HepG2 (cell line): ENCODE results near the gene PROSER1. TPM values are rescaled to one million over a fixed set of nuclear protein-coding genes. Genes with fewer than 3 reads are reported as not detected.

Experiments used
- ATAC-seq: fragments of 200-7000 bp; cut with Tn5 transposase; 3 replicates; pipeline ENCODE4 v1.9.1; 2020; ENCODE audit warnings: mild to moderate bottlenecking, moderate library complexity
- BruUV-seq: library from RNA; stranded (reverse); fragments of 400-500 nt; replicated peaks from 2 replicates; lab custom pipeline; 2021; lab: Mats Ljungman, UMichigan
- CTCF ChIA-PET: fragments of 300-600 bp; formaldehyde crosslinking; extraction: SDS; loops from one replicate; lab custom pipeline; 2021; ENCODE audit warnings: low total read pairs, inconsistent platforms, low intra/inter-chr PET ratio; lab: Yijun Ruan, JAX
- POLR2A ChIA-PET: fragments of 350-600 bp; sonication (Branson Sonifier 250); formaldehyde crosslinking; loops from one replicate; lab custom pipeline; 2020; ENCODE audit warnings: antibody characterized with exemption, inconsistent platforms; lab: Yijun Ruan, JAX
- DNase-seq: peaks from one replicate; pipeline ENCODE4 v3.0.0-alpha.2; 2015; ENCODE audit warnings: low spot score
- FAIRE-seq: peaks from 3 replicates; lab custom pipeline; 2011; peaks lifted over from hg19 to GRCh38; lab: Jason Lieb, UNC
- H2AFZ ChIP-seq: one replicate; pipeline ENCODE4 v1.6.1; 2011; ENCODE audit warnings: low read length, inconsistent platforms
- H3K27ac ChIP-seq: fragments of 300-600 bp; 3 replicates; pipeline ENCODE4 v1.8.0; 2011; ENCODE audit warnings: mixed run types, mild to moderate bottlenecking, mixed read lengths, low read length, inconsistent platforms; ENCODE audit not compliant: insufficient read depth; ENCODE audit errors: extremely low read length
- H3K27me3 ChIP-seq, 2 experiments: fragments of 200-600 bp in 1 of 2; 2 replicates in 1 of 2; 3 replicates in 1 of 2; pipeline versions ENCODE4 v1.6.0 to v1.8.0; 2011; ENCODE audit warnings: low read length in 2 of 2, mild to moderate bottlenecking in 2 of 2, moderate library complexity in 2 of 2, inconsistent platforms in 1 of 2; ENCODE audit not compliant: insufficient read depth in 2 of 2, control insufficient read depth in 1 of 2
- H3K36me3 ChIP-seq, 2 experiments: fragments of 200-600 bp in 1 of 2; replicated peaks in 1 of 2; 2 replicates in 1 of 2; 3 replicates in 1 of 2; pipeline versions ENCODE4 v1.5.1 to v1.8.0; 2011; ENCODE audit warnings: low read length in 2 of 2, inconsistent platforms in 1 of 2; ENCODE audit not compliant: insufficient read depth in 2 of 2, control insufficient read depth in 1 of 2
- H3K4me1 ChIP-seq: 2 replicates; pipeline ENCODE4 v1.5.1; 2012; ENCODE audit warnings: low read length, inconsistent platforms; ENCODE audit not compliant: insufficient read depth
- H3K4me2 ChIP-seq: 2 replicates; pipeline ENCODE4 v1.6.0; 2011; ENCODE audit warnings: low read depth, low read length, inconsistent platforms
- H3K4me3 ChIP-seq, 3 experiments: fragments of 200-600 bp in 1 of 3; sonication (generic), shearing (Covaris generic) in 1 of 3; replicated peaks in 1 of 3; 2 replicates each; pipeline ENCODE4 v1.5.1; 2011 to 2016; ENCODE audit warnings: low read length in 3 of 3, inconsistent platforms in 2 of 3, low read depth in 2 of 3, mild to moderate bottlenecking in 2 of 3, control low read depth in 1 of 3, mixed read lengths in 1 of 3; ENCODE audit not compliant: insufficient read depth in 1 of 3
- H3K79me2 ChIP-seq: one replicate; pipeline ENCODE4 v1.6.1; 2011; ENCODE audit warnings: low read length, inconsistent platforms; ENCODE audit not compliant: insufficient read depth
- H3K9ac ChIP-seq: 2 replicates; pipeline ENCODE4 v1.6.0; 2011; ENCODE audit warnings: mild to moderate bottlenecking, low read depth, low read length, inconsistent platforms; ENCODE audit not compliant: insufficient read depth
- H3K9me3 ChIP-seq: 2 replicates; pipeline ENCODE4 v1.5.1; 2012; ENCODE audit warnings: mild to moderate bottlenecking, low read length
- H4K20me1 ChIP-seq: 2 replicates; pipeline ENCODE4 v1.6.0; 2011; ENCODE audit warnings: inconsistent platforms, mild to moderate bottlenecking, low read length, moderate library complexity; ENCODE audit not compliant: insufficient read depth
- ASH2L ChIP-seq: fragments of 300-600, 200-600 bp; sonication (generic); IDR thresholded peaks from 2 replicates; pipeline ENCODE4 v1.7.0; 2017; ENCODE audit warnings: low read depth, mild to moderate bottlenecking, moderate library complexity, mixed read lengths, low read length; ENCODE audit not compliant: insufficient read length
- NFIB ChIP-seq: sonication (generic); formaldehyde crosslinking; IDR thresholded peaks from 2 replicates; pipeline ENCODE4 v1.9.0; 2021; ENCODE audit warnings: missing genetic modification reagents, mild to moderate bottlenecking, borderline replicate concordance
- PTBP1 ChIP-seq: fragments of 200-400 bp; formaldehyde crosslinking; IDR thresholded peaks from 2 replicates; pipeline ENCODE4 v1.6.1; 2018; ENCODE audit warnings: low read length, low read depth; ENCODE audit not compliant: poor library complexity, severe bottlenecking
- U2AF2 ChIP-seq: fragments of 200-400 bp; formaldehyde crosslinking; IDR thresholded peaks from 2 replicates; pipeline ENCODE4 v1.6.1; 2017; ENCODE audit warnings: low read depth, mild to moderate bottlenecking, low read length
- ZNF562 ChIP-seq: sonication (generic); formaldehyde crosslinking; IDR thresholded peaks from 2 replicates; pipeline ENCODE4 v1.8.0; 2022; ENCODE audit warnings: missing genetic modification reagents, borderline replicate concordance
- WGBS: methylation state at CpG from one replicate; pipeline ENCODE4 v1.1.6; 2017; ENCODE audit warnings: low lambda C conversion rate; 5-methylcytosine and 5-hydroxymethylcytosine counted together
- in situ Hi-C: cut with HindIII; loops from 2 replicates; pipeline ENCODE4 v1.10.0; 2017; ENCODE audit warnings: low pct_unique_long_range_greater_than_20kb; ENCODE audit not compliant: extremely low pct_ligation_motif_present
- intact Hi-C: fragments of 100-400 bp; cut with micrococcal nuclease; formaldehyde crosslinking; loops from one replicate; pipeline ENCODE4 v1.10.0; 2022; ENCODE audit not compliant: unreplicated experiment
- polyA plus RNA-seq, 8 experiments: library from polyadenylated mRNA; depleted of rRNA in 3 of 8; stranded (reverse) in 7 of 8; unstranded in 1 of 8; fragments of >200 nt; fragmentation: Illumina TruSeq in 4 of 8; extraction: Trizol in 4 of 8; gene quantifications; 2 replicates each; pipeline versions ENCODE4 v1.2.1 to v1.2.3, GENCODE V29; 2011 to 2016; ENCODE audit warnings: low read depth in 4 of 8, missing spikeins in 1 of 8, mixed read lengths in 1 of 8; ENCODE audit not compliant: insufficient read depth in 1 of 8
- total RNA-seq, 5 experiments: library from RNA; depleted of rRNA; stranded (reverse); fragments of >200 nt; fragmentation: Illumina TruSeq; extraction: Trizol; gene quantifications; 2 replicates each; pipeline ENCODE4 v1.2.3, GENCODE V29; 2016; ENCODE audit warnings: low read depth in 1 of 5
- TF ChIP-seq, protein P1 (sequence below): sonication (generic); formaldehyde crosslinking; IDR thresholded peaks from 2 replicates; pipeline ENCODE4 v1.5.1; 2020; ENCODE audit warnings: mild to moderate bottlenecking, missing genetic modification reagents, moderate library complexity
- TF ChIP-seq, protein P2 (sequence below): sonication (generic); formaldehyde crosslinking; IDR thresholded peaks from 2 replicates; pipeline ENCODE4 v1.8.0; 2022; ENCODE audit warnings: mild to moderate bottlenecking, missing genetic modification reagents, moderate library complexity

PROSER1 gene
- total and polyA plus RNA-seq, 2 of the 13 experiments (the other 11 are each of a cell fraction or from before 2014, with no cell fraction given) = 11.4 to 17.2 TPM

DNA sequence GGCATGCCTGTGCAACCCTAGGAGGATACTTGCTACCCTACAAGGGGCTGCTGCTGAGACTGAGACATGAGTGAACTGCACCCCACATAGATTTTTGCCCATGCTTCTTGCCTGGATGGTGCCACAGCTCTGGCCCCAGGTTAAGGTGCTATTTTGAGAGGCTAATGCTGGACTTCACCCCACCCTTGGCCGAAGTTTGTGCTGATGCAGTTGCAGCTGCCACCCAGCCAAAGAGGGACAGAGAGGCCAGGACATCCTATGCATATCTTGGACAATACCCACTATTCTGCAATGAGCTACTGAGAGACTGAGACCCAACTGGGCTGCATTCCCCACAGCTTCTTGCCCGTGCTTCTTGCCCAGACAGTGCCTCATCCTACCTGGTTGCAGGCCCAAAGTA is 35.0 kb upstream of the PROSER1 start:
- Histone ChIP-seq H3K9me3 (no peaks in the 10 kb centered on the region), H2AFZ (no peak overlapping the region), H3K4me3 (no peak overlapping the region), H3K9ac (no peak overlapping the region), H3K27me3 (no peaks in the 10 kb centered on the region; a peak in 1 of 5 replicates), H4K20me1 (no peaks in the 10 kb centered on the region), H3K4me1 (no peaks in the 10 kb centered on the region), H3K79me2 (no peaks in the 10 kb centered on the region), H3K36me3 (no peaks in the 10 kb centered on the region), H3K4me2 (no peak overlapping the region), H3K27ac (no peak overlapping the region)
- no peak for FAIRE-seq
- DNase-seq = no peak
- TF ChIP-seq ZNF562 (CRISPR knock-in tag) (no peak), U2AF2 (no peak), PTBP1 (no peak), NFIB (CRISPR knock-in tag) (no peak), ASH2L (no peak)
- TF ChIP-seq, protein P1, sequence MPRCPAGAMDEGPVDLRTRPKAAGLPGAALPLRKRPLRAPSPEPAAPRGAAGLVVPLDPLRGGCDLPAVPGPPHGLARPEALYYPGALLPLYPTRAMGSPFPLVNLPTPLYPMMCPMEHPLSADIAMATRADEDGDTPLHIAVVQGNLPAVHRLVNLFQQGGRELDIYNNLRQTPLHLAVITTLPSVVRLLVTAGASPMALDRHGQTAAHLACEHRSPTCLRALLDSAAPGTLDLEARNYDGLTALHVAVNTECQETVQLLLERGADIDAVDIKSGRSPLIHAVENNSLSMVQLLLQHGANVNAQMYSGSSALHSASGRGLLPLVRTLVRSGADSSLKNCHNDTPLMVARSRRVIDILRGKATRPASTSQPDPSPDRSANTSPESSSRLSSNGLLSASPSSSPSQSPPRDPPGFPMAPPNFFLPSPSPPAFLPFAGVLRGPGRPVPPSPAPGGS (CRISPR knock-in tag) = no peak
- TF ChIP-seq, protein P2, sequence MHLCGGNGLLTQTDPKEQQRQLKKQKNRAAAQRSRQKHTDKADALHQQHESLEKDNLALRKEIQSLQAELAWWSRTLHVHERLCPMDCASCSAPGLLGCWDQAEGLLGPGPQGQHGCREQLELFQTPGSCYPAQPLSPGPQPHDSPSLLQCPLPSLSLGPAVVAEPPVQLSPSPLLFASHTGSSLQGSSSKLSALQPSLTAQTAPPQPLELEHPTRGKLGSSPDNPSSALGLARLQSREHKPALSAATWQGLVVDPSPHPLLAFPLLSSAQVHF = no peak
- intact Hi-C loops = no loop called here
- peak; percentile 44 for ATAC-seq
- POLR2A ChIA-PET = no interaction called here
- CTCF ChIA-PET = no interaction called here
- BruUV-seq = no TSS peak
- WGBS = 9% methylated on average over 1 of the region's 2 CpGs
- in situ Hi-C loops = loop anchor here (25.0 kb wide), 1 partner anchor 539 kb away; the partner anchor contains the start of gene LHFPL6
